WERI-Rb-1 (cell line): ENCODE measurements around the gene FGF3.

Experiments used
- DNase-seq: peaks from one replicate; pipeline ENCODE4 v3.0.0-alpha.2; 2020
- H3K27ac ChIP-seq: fragments of 250-450 bp; sonication (Bioruptor Pico); 2 replicates; pipeline ENCODE4 v1.5.1; 2020; ENCODE audit warnings: mild to moderate bottlenecking, moderate library complexity
- H3K27me3 ChIP-seq: fragments of 250-450 bp; sonication (Bioruptor Pico); 2 replicates; pipeline ENCODE4 v1.5.1; 2021; ENCODE audit warnings: mild to moderate bottlenecking, low read depth, moderate library complexity; ENCODE audit not compliant: insufficient read depth, severe bottlenecking
- H3K36me3 ChIP-seq: fragments of 250-450 bp; sonication (Bioruptor Pico); 2 replicates; pipeline ENCODE4 v1.5.1; 2020; ENCODE audit warnings: mild to moderate bottlenecking, moderate library complexity
- H3K4me3 ChIP-seq: 2 replicates; pipeline ENCODE4 v1.5.1; 2011; ENCODE audit warnings: low read depth, mild to moderate bottlenecking, control low read depth, low read length
- H3K9me3 ChIP-seq: fragments of 250-450 bp; sonication (Bioruptor Pico); 2 replicates; pipeline ENCODE4 v1.5.1; 2021; ENCODE audit warnings: mild to moderate bottlenecking, moderate library complexity; ENCODE audit not compliant: severe bottlenecking
- CTCF ChIP-seq: IDR thresholded peaks from 2 replicates; pipeline ENCODE4 v1.5.1; 2011; ENCODE audit warnings: low read depth, mild to moderate bottlenecking, control low read depth, inconsistent platforms, low read length

The FGF3 gene

GRCh38 chr11:69814902-69815301 lies 4.3 kb downstream of the FGF3 start:
- Histone ChIP-seq H3K27me3 (peaks cover 70% of the 10 kb centered on the region), H3K27ac (no peak overlapping the region), H3K36me3 (no peaks in the 10 kb centered on the region), H3K4me3 (no peak overlapping the region), H3K9me3 (no peaks in the 10 kb centered on the region)
- TF ChIP-seq CTCF = no peak
- no peak for DNase-seq

GRCh38 chr11:69814411-69814810 lies 4.8 kb downstream of the FGF3 start:
- H3K4me3 ChIP-seq = no peak overlapping the region
- no peaks in the 10 kb centered on the region for H3K9me3 ChIP-seq
- H3K27ac ChIP-seq = no peak overlapping the region
- TF ChIP-seq CTCF = no peak
- no peaks in the 10 kb centered on the region for H3K36me3 ChIP-seq
- H3K27me3 ChIP-seq = peaks cover 65% of the 10 kb centered on the region
- DNase-seq = no peak

- Histone ChIP-seq H3K27me3 (peaks cover 62% of the 10 kb centered on the region), H3K4me3 (no peak overlapping the region), H3K9me3 (no peaks in the 10 kb centered on the region), H3K27ac (no peak overlapping the region), H3K36me3 (no peaks in the 10 kb centered on the region)
- no peak for DNase-seq
- no peak for TF ChIP-seq CTCF
These were observed 5.4 kb downstream of the FGF3 start for GRCh38 chr11:69813839-69814238.

GRCh38 chr11:69812946-69813345 lies 6.3 kb downstream of the FGF3 start:
- Histone ChIP-seq H3K9me3 (no peaks in the 10 kb centered on the region), H3K36me3 (no peaks in the 10 kb centered on the region), H3K27ac (no peak overlapping the region), H3K4me3 (no peak overlapping the region), H3K27me3 (peaks cover 53% of the 10 kb centered on the region)
- no peak for DNase-seq
- no peak for TF ChIP-seq CTCF

- Histone ChIP-seq H3K27ac (no peak overlapping the region), H3K4me3 (no peak overlapping the region), H3K27me3 (peaks cover 46% of the 10 kb centered on the region), H3K36me3 (no peaks in the 10 kb centered on the region), H3K9me3 (no peaks in the 10 kb centered on the region)
- no peak for DNase-seq
- no peak for TF ChIP-seq CTCF
These were observed 7.0 kb downstream of the FGF3 start for GRCh38 chr11:69812256-69812655.

GRCh38 chr11:69811431-69811830 lies 7.8 kb downstream of the FGF3 start:
- no peak overlapping the region for H3K4me3 ChIP-seq
- no peak overlapping the region for H3K27ac ChIP-seq

More at GRCh38 chr11:69811431-69811830, 7.8 kb downstream of the FGF3 start:
- H3K27me3 ChIP-seq = peaks cover 38% of the 10 kb centered on the region
- DNase-seq = no peak
- no peaks in the 10 kb centered on the region for H3K36me3 ChIP-seq
- H3K9me3 ChIP-seq = no peaks in the 10 kb centered on the region
- TF ChIP-seq CTCF = no peak
